Measurements from ENCODE around the gene LRRC66. TPM values are rescaled to one million over a fixed set of nuclear protein-coding genes. Genes with fewer than 3 reads are reported as not detected.

The LRRC66 gene
- total and polyA plus RNA-seq, 2 of the 13 experiments (the other 11 are each of a cell fraction or from before 2014, with no cell fraction given) = not detected

GRCh38 chr4:52052475-52052780 is 32.3 kb upstream of the LRRC66 start (continued):
- TF ChIP-seq ZNF569 (CRISPR knock-in tag; IDR thresholded peaks at IDR 0.05; ENCODE audit: borderline replicate concordance) = no peak
- TF ChIP-seq ARID2 (CRISPR knock-in tag; IDR thresholded peaks at IDR 0.05; ENCODE audit: borderline replicate concordance) = no peak
- TF ChIP-seq SMAD1 (CRISPR knock-in tag; IDR thresholded peaks at IDR 0.05; ENCODE audit: borderline replicate concordance, low read depth) = no peak
- no peak for TF ChIP-seq ZNF329 (CRISPR knock-in tag; IDR thresholded peaks at IDR 0.05; ENCODE audit: low read depth)
- no peak for TF ChIP-seq FOXO1 (CRISPR knock-in tag; IDR thresholded peaks at IDR 0.05)
- no peak for TF ChIP-seq THAP8 (CRISPR knock-in tag; IDR thresholded peaks at IDR 0.05; ENCODE audit: borderline replicate concordance)
- TF ChIP-seq ZNF670 (CRISPR knock-in tag; IDR thresholded peaks at IDR 0.05; ENCODE audit: borderline replicate concordance) = no peak
- TF ChIP-seq PHF21A (CRISPR knock-in tag; IDR thresholded peaks at IDR 0.05) = 0 out of 2 replicates have a peak, but pooled peaks have one; percentile 52
- no peak for TF ChIP-seq ZMYM3 (CRISPR knock-in tag; IDR thresholded peaks at IDR 0.05)
- no peak for TF ChIP-seq SRY (CRISPR knock-in tag; IDR thresholded peaks at IDR 0.05)
- TF ChIP-seq GATAD2A (CRISPR knock-in tag; IDR thresholded peaks at IDR 0.05) = peak; percentile 58; the same call in 1 of the 2 replicates
- TF ChIP-seq TRIM22 (IDR thresholded peaks at IDR 0.05) = no peak
- TF ChIP-seq ZNF414 (CRISPR knock-in tag; IDR thresholded peaks at IDR 0.05) = no peak
- 0 out of 2 replicates have a peak, but pooled peaks have one; percentile 66 for TF ChIP-seq TEF (CRISPR knock-in tag; IDR thresholded peaks at IDR 0.05)
- TF ChIP-seq PAF1 (CRISPR knock-in tag; IDR thresholded peaks at IDR 0.05) = no peak
- TF ChIP-seq DDIT3 (CRISPR knock-in tag; IDR thresholded peaks at IDR 0.05) = no peak
- peak; percentile 12; the same call in 1 of the 2 replicates for TF ChIP-seq ZNF205 (CRISPR knock-in tag; IDR thresholded peaks at IDR 0.05)
- TF ChIP-seq USF2 (IDR thresholded peaks at IDR 0.05; ENCODE audit: low read depth, low read length) = no peak
- no peak for TF ChIP-seq USF2 (CRISPR knock-in tag; IDR thresholded peaks at IDR 0.05; ENCODE audit: borderline replicate concordance)
- TF ChIP-seq ZFAT (CRISPR knock-in tag; conservative IDR thresholded peaks at IDR 0.05) = no peak
- TF ChIP-seq ZNF451 (CRISPR knock-in tag; IDR thresholded peaks at IDR 0.05) = no peak
- no peak for TF ChIP-seq ZNF383 (CRISPR knock-in tag; IDR thresholded peaks at IDR 0.05; ENCODE audit: borderline replicate concordance)
- TF ChIP-seq BCL6 (CRISPR knock-in tag; IDR thresholded peaks at IDR 0.05) = no peak
- no peak for TF ChIP-seq RNF219 (CRISPR knock-in tag; IDR thresholded peaks at IDR 0.05)

All from HepG2 (cell line).